Calu3 (cell line): ENCODE results near the gene TAAR8. TPM values are rescaled to one million over a fixed set of nuclear protein-coding genes. Genes with fewer than 3 reads are reported as not detected.
A peak's percentile ranks its signal among the peaks of the same experiment; 100 is the strongest.
"Not testable (repeated sequence)": the region's sequence is repeated elsewhere in the genome, so short reads cannot be mapped to it uniquely, and the experiment has no call there.

ENCODE experiments used
- BruUV-seq: library from RNA; stranded (reverse); fragments of 400-500 nt; replicated peaks from 2 replicates; lab custom pipeline; 2021; lab: Mats Ljungman, UMichigan
- CTCF ChIA-PET: fragments of 300-600 bp; sonication (Branson Sonifier 250); formaldehyde crosslinking; loops from one replicate; lab custom pipeline; 2022; ENCODE audit warnings: antibody characterized with exemption; lab: Charles Lee
- DNase-seq: peaks from one replicate; pipeline ENCODE4 v3.0.0; 2022
- H3K27ac Mint-ChIP-seq: one replicate; pipeline ENCODE4 v1.8.0; 2022; ENCODE audit warnings: mixed read lengths; ENCODE audit not compliant: unreplicated experiment
- H3K27me3 Mint-ChIP-seq: one replicate; pipeline ENCODE4 v1.8.0; 2022; ENCODE audit warnings: mixed read lengths; ENCODE audit not compliant: unreplicated experiment
- H3K36me3 Mint-ChIP-seq: one replicate; pipeline ENCODE4 v1.8.0; 2022; ENCODE audit warnings: mild to moderate bottlenecking, moderate library complexity, mixed read lengths; ENCODE audit not compliant: insufficient read depth, unreplicated experiment
- H3K4me1 Mint-ChIP-seq: one replicate; pipeline ENCODE4 v1.8.0; 2022; ENCODE audit warnings: mild to moderate bottlenecking, low read depth, mixed read lengths; ENCODE audit not compliant: unreplicated experiment
- H3K4me3 Mint-ChIP-seq: one replicate; pipeline ENCODE4 v1.8.0; 2022; ENCODE audit warnings: mild to moderate bottlenecking, low read depth, moderate library complexity, mixed read lengths; ENCODE audit not compliant: unreplicated experiment
- H3K9me3 Mint-ChIP-seq: one replicate; pipeline ENCODE4 v1.8.0; 2022; ENCODE audit warnings: low read depth, mixed read lengths; ENCODE audit not compliant: unreplicated experiment
- intact Hi-C: fragments of 100-400 bp; cut with micrococcal nuclease; formaldehyde crosslinking; loops from one replicate; pipeline ENCODE4 v1.10.0; 2022; ENCODE audit not compliant: unreplicated experiment
- total RNA-seq: library from RNA; stranded (reverse); gene quantifications from 2 replicates; pipeline ENCODE4 v1.2.3, GENCODE V29; 2022
- TF ChIP-seq, protein P1 (sequence below): fragments of 200-600 bp; IDR thresholded peaks from one replicate; pipeline ENCODE4 v1.8.0; 2022; ENCODE audit warnings: antibody characterized with exemption; ENCODE audit not compliant: unreplicated experiment

Gene TAAR8
- total RNA-seq, 1 experiment from 2014 or later, result not detected

DNA sequence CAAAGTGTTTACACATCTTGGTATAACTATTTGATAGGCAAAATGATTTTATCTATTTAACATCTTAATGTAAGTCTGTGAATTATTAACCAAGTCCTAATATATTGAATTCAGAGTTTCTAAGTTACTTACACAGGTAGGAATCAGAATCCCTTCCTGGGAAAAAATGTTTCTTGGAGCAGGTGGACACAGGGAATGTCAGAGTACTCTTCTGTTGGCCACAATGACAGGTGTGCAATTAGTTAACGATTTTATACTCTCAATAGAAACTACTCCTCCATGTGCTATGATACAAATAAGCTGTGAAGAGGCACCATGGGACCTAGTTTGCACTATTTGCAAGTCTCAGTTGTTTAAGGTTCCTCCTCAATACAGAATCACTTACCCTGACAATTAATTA is 37.9 kb downstream of the TAAR8 start:
- Mint-ChIP-seq H3K27ac (no peak overlapping the region), H3K36me3 (no peaks in the 10 kb centered on the region), H3K27me3 (no peaks in the 10 kb centered on the region), H3K4me1 (peaks cover 11% of the 10 kb centered on the region), H3K9me3 (no peaks in the 10 kb centered on the region), H3K4me3 (no peak overlapping the region)
- TF ChIP-seq, protein P1, sequence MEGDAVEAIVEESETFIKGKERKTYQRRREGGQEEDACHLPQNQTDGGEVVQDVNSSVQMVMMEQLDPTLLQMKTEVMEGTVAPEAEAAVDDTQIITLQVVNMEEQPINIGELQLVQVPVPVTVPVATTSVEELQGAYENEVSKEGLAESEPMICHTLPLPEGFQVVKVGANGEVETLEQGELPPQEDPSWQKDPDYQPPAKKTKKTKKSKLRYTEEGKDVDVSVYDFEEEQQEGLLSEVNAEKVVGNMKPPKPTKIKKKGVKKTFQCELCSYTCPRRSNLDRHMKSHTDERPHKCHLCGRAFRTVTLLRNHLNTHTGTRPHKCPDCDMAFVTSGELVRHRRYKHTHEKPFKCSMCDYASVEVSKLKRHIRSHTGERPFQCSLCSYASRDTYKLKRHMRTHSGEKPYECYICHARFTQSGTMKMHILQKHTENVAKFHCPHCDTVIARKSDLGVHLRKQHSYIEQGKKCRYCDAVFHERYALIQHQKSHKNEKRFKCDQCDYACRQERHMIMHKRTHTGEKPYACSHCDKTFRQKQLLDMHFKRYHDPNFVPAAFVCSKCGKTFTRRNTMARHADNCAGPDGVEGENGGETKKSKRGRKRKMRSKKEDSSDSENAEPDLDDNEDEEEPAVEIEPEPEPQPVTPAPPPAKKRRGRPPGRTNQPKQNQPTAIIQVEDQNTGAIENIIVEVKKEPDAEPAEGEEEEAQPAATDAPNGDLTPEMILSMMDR, result no peak
- CTCF ChIA-PET, result interaction anchor here (0.5 to 0.7 kb wide), 2 partner anchors 141 to 483 kb away, joined by 4 to 7 read pairs; no protein-coding TSS in a partner anchor
- DNase-seq, result no peak
- intact Hi-C loops, result loop anchor here (5.0 kb wide), 1 partner anchor 53 kb away; the partner anchor contains the start of gene TAAR9
- no TSS peak for BruUV-seq

DNA sequence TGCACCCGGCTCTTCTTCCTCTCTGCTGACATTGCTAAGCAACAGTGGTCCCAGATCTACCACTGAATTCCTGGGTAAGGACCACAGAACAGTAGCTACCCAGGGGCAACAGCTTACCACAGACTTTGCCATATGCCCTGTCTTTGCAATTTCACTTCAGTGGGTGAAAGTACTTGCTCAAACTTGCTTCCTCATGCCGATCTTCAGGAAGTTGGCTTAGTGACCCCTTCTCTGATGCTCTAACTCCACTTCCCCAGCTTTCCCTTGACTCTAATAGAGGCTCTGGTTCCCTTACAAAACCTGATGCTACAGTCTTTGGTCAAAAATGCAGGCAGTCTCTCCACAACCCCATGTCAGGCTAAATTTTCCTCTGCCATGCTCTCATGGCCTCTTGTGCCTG is 40.4 kb downstream of the TAAR8 start:
- CTCF ChIA-PET, result no interaction called here
- H3K27ac Mint-ChIP-seq, result no peak overlapping the region
- no peak overlapping the region for H3K4me3 Mint-ChIP-seq
- H3K4me1 Mint-ChIP-seq, result peaks cover 11% of the 10 kb centered on the region
- DNase-seq, result no peak
- TF ChIP-seq, protein P1, result no peak
- H3K9me3 Mint-ChIP-seq, result no peaks in the 10 kb centered on the region
- H3K27me3 Mint-ChIP-seq, result no peaks in the 10 kb centered on the region
- intact Hi-C loops, result loop anchor here (5.0 kb wide), 1 partner anchor 56 kb away; the partner anchor contains the start of gene TAAR9
- no peaks in the 10 kb centered on the region for H3K36me3 Mint-ChIP-seq
- BruUV-seq, result no TSS peak

DNA sequence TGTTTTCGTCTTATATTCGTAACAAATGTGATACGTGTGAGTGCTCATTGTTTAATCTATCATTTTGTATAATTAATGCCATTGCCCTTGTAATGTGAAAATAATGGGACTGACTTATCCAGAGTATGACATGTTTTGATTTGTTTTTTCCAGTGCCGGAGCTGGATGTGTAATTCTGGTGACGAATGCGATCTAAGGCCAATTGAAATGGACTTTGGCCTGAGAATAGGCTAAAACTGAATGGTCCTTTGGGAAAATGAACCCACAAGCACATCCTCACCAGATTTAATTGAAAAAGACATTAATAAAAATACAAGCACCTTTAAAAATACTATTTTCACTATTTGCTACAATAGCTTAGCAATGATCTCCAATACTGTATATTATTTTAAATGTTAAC is 43.7 kb downstream of the TAAR8 start:
- no TSS peak for BruUV-seq
- Mint-ChIP-seq H3K9me3 (no peaks in the 10 kb centered on the region), H3K27me3 (no peaks in the 10 kb centered on the region), H3K36me3 (no peaks in the 10 kb centered on the region), H3K4me3 (no peak overlapping the region), H3K4me1 (peaks cover 20% of the 10 kb centered on the region), H3K27ac (no peak overlapping the region)
- intact Hi-C loops, result no loop called here
- no peak for DNase-seq
- TF ChIP-seq, protein P1, result no peak
- CTCF ChIA-PET, result no interaction called here

DNA sequence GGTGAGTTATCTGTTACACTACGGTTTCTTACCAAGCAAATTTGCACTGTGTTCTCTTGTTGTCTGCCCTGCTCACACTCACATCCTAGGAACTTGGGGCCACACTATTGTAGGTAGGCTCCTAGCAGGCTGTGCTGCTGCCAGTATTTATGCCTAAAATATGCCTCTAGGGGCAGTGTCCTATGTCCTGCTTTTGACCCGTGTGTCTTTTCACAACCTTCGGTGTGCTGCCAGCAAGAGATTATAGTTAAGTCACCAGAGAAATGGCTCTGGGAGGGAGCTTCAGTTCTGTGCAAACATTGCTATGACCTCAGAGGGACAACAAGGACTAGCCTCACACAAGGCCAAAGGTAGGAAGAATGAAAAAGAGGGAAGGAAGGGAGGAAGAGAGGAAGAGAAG is 46.0 kb downstream of the TAAR8 start:
- BruUV-seq, result no TSS peak
- TF ChIP-seq, protein P1, result peak; percentile 43
- Mint-ChIP-seq H3K4me3 (no peak overlapping the region), H3K27ac (no peak overlapping the region), H3K27me3 (no peaks in the 10 kb centered on the region), H3K9me3 (no peaks in the 10 kb centered on the region), H3K36me3 (no peaks in the 10 kb centered on the region), H3K4me1 (peaks cover 8% of the 10 kb centered on the region)
- DNase-seq, result peak; percentile 30
- intact Hi-C loops, result no loop called here
- CTCF ChIA-PET, result interaction anchor here (0.6 to 1.1 kb wide), 2 partner anchors 62 to 68 kb away, joined by 3 to 4 read pairs; no protein-coding TSS in a partner anchor

DNA sequence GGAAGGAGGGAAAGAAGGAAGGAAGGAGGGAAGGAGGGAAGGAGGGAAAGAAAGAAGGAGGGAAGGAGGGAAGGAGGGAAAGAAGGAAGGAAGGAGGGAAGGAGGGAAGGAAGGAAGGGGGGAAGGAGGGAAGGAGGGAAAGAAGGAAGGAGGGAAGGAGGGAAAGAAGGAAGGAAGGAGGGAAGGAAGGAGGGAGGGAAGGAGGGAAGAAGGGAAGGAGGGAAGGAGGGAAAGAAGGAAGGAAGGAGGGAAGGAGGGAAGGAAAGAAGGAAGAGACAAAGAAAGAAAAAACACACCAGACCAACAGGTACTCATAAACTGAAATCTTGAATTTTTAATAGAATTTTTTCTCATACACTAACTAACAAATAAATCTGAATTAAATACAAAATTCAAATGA is 48.4 kb downstream of the TAAR8 start:
- CTCF ChIA-PET, intact Hi-C loops, BruUV-seq, H3K27me3 Mint-ChIP-seq, H3K4me3 Mint-ChIP-seq, H3K36me3 Mint-ChIP-seq, H3K9me3 Mint-ChIP-seq, DNase-seq: not testable (repeated sequence)
- H3K27ac Mint-ChIP-seq, result peak overlapping the region; percentile 51
- peaks cover 28% of the 10 kb centered on the region for H3K4me1 Mint-ChIP-seq
